WTC11 (cell line): ENCODE data around the gene SENP8. TPM values are rescaled to one million over a fixed set of nuclear protein-coding genes. Genes with fewer than 3 reads are reported as not detected.
"Not testable (repeated sequence)": the region's sequence is repeated elsewhere in the genome, so short reads cannot be mapped to it uniquely, and the experiment has no call there.

ENCODE experiments used
- ATAC-seq: fragments of 200-7000 bp; cut with Tn5 transposase; 2 replicates; pipeline ENCODE4 v1.10.0; 2021; ENCODE audit warnings: mild to moderate bottlenecking, moderate library complexity
- CTCF ChIA-PET: fragments of 300-600 bp; sonication (Branson Sonifier 250); formaldehyde crosslinking; loops from one replicate; lab custom pipeline; 2021; ENCODE audit warnings: antibody characterized with exemption; lab: Charles Lee
- POLR2A ChIA-PET: fragments of 350-600 bp; sonication (Branson Sonifier 250); formaldehyde crosslinking; loops from one replicate; lab custom pipeline; 2021; ENCODE audit warnings: antibody characterized with exemption; lab: Charles Lee
- DNase-seq: peaks from one replicate; pipeline ENCODE4 v3.0.0; 2021; ENCODE audit warnings: low spot score
- H3K27ac Mint-ChIP-seq: 2 replicates; pipeline ENCODE4 v1.8.0; 2021; ENCODE audit warnings: mixed read lengths
- H3K27me3 Mint-ChIP-seq: 2 replicates; pipeline ENCODE4 v1.8.0; 2021; ENCODE audit warnings: low read depth, mild to moderate bottlenecking, moderate library complexity, mixed read lengths
- H3K36me3 Mint-ChIP-seq: 2 replicates; pipeline ENCODE4 v1.8.0; 2021; ENCODE audit warnings: mixed read lengths
- H3K4me1 Mint-ChIP-seq: 2 replicates; pipeline ENCODE4 v1.8.0; 2022; ENCODE audit warnings: mixed read lengths
- H3K4me3 Mint-ChIP-seq: 2 replicates; pipeline ENCODE4 v1.8.0; 2021; ENCODE audit warnings: mild to moderate bottlenecking, moderate library complexity, mixed read lengths
- H3K9me3 Mint-ChIP-seq: 2 replicates; pipeline ENCODE4 v1.8.0; 2021; ENCODE audit warnings: mixed read lengths
- AFF4 ChIP-seq: sonication (generic); formaldehyde crosslinking; IDR thresholded peaks from 2 replicates; pipeline ENCODE4 v1.8.1; 2023; ENCODE audit warnings: mild to moderate bottlenecking, missing genetic modification reagents, borderline replicate concordance
- FOXJ3 ChIP-seq: sonication (generic); formaldehyde crosslinking; IDR thresholded peaks from 2 replicates; pipeline ENCODE4 v1.9.0; 2021; ENCODE audit warnings: missing genetic modification reagents, mild to moderate bottlenecking, borderline replicate concordance
- NFATC4 ChIP-seq: fragments of 250-450 bp; sonication (Bioruptor Pico); IDR thresholded peaks from 2 replicates; pipeline ENCODE4 v1.9.0; 2021; ENCODE audit warnings: mild to moderate bottlenecking
- SMAD4 ChIP-seq: sonication (generic); formaldehyde crosslinking; IDR thresholded peaks from 2 replicates; pipeline ENCODE4 v1.8.0; 2022; ENCODE audit warnings: mild to moderate bottlenecking, missing genetic modification reagents
- ZNF416 ChIP-seq: fragments of 250-450 bp; sonication (Bioruptor Pico); IDR thresholded peaks from 2 replicates; pipeline ENCODE4 v1.9.0; 2021; ENCODE audit warnings: mild to moderate bottlenecking, inconsistent platforms
- ZSCAN18 ChIP-seq: fragments of 250-450 bp; sonication (Bioruptor Pico); IDR thresholded peaks from 2 replicates; pipeline ENCODE4 v2.1.2; 2022; ENCODE audit warnings: mild to moderate bottlenecking, moderate library complexity
- total RNA-seq: library from RNA; stranded (reverse); gene quantifications from 3 replicates; pipeline ENCODE4 v1.2.3, GENCODE V29; 2021
- TF ChIP-seq, protein P1 (sequence below): sonication (generic); formaldehyde crosslinking; IDR thresholded peaks from 2 replicates; pipeline ENCODE4 v1.8.0; 2022; ENCODE audit warnings: missing genetic modification reagents

Gene SENP8
- total RNA-seq, 1 experiment from 2014 or later, result 6.3 TPM

GRCh38 chr15:72169921-72170611 is 51.9 kb downstream of the SENP8 start (continued):
- TF ChIP-seq AFF4, result no peak

GRCh38 chr15:72170691-72171090 is 52.5 kb downstream of the SENP8 start:
- no peaks in the 10 kb centered on the region for H3K36me3 Mint-ChIP-seq
- DNase-seq (no peak), ATAC-seq (no peak)
- peaks cover 14% of the 10 kb centered on the region for H3K4me1 Mint-ChIP-seq
- H3K27me3 Mint-ChIP-seq, result no peaks in the 10 kb centered on the region
- no peak overlapping the region for H3K27ac Mint-ChIP-seq
- H3K4me3 Mint-ChIP-seq, result no peak overlapping the region
- CTCF ChIA-PET, result interaction anchor here (1.3 kb wide), 1 partner anchor 15 kb away, joined by 5 read pairs; no protein-coding TSS in a partner anchor
- H3K9me3 Mint-ChIP-seq, result no peaks in the 10 kb centered on the region
- POLR2A ChIA-PET, result no interaction called here
- TF ChIP-seq ZNF416 (CRISPR knock-in tag) (no peak), FOXJ3 (no peak), ZSCAN18 (no peak), SMAD4 (CRISPR knock-in tag) (no peak), NFATC4 (CRISPR knock-in tag) (no peak), AFF4 (no peak)

GRCh38 chr15:72171978-72172377 is 53.8 kb downstream of the SENP8 start:
- H3K27me3 Mint-ChIP-seq, ATAC-seq, H3K4me3 Mint-ChIP-seq, DNase-seq, POLR2A ChIA-PET, H3K27ac Mint-ChIP-seq, H3K36me3 Mint-ChIP-seq, H3K9me3 Mint-ChIP-seq: not testable (repeated sequence)
- CTCF ChIA-PET, result interaction anchor here (3.3 kb wide), 1 partner anchor 16 kb away, joined by 8 read pairs; no protein-coding TSS in a partner anchor
- H3K4me1 Mint-ChIP-seq, result peaks cover 14% of the 10 kb centered on the region

GRCh38 chr15:72172796-72173195 is 54.6 kb downstream of the SENP8 start:
- CTCF ChIA-PET, result interaction anchor here (0.7 to 3.3 kb wide), 2 partner anchors 17 to 27 kb away, joined by 4 to 8 read pairs; no protein-coding TSS in a partner anchor
- Mint-ChIP-seq H3K4me3 (no peak overlapping the region), H3K27me3 (no peaks in the 10 kb centered on the region), H3K9me3 (no peaks in the 10 kb centered on the region), H3K27ac (no peak overlapping the region), H3K4me1 (peaks cover 21% of the 10 kb centered on the region), H3K36me3 (no peaks in the 10 kb centered on the region)
- POLR2A ChIA-PET, result no interaction called here
- TF ChIP-seq, protein P1, sequence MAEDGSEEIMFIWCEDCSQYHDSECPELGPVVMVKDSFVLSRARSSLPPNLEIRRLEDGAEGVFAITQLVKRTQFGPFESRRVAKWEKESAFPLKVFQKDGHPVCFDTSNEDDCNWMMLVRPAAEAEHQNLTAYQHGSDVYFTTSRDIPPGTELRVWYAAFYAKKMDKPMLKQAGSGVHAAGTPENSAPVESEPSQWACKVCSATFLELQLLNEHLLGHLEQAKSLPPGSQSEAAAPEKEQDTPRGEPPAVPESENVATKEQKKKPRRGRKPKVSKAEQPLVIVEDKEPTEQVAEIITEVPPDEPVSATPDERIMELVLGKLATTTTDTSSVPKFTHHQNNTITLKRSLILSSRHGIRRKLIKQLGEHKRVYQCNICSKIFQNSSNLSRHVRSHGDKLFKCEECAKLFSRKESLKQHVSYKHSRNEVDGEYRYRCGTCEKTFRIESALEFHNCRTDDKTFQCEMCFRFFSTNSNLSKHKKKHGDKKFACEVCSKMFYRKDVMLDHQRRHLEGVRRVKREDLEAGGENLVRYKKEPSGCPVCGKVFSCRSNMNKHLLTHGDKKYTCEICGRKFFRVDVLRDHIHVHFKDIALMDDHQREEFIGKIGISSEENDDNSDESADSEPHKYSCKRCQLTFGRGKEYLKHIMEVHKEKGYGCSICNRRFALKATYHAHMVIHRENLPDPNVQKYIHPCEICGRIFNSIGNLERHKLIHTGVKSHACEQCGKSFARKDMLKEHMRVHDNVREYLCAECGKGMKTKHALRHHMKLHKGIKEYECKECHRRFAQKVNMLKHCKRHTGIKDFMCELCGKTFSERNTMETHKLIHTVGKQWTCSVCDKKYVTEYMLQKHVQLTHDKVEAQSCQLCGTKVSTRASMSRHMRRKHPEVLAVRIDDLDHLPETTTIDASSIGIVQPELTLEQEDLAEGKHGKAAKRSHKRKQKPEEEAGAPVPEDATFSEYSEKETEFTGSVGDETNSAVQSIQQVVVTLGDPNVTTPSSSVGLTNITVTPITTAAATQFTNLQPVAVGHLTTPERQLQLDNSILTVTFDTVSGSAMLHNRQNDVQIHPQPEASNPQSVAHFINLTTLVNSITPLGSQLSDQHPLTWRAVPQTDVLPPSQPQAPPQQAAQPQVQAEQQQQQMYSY (CRISPR knock-in tag), result no peak
- DNase-seq (no peak), ATAC-seq (no peak)
